HepG2 (cell line): Measurements from ENCODE around the gene RABGEF1. TPM values are rescaled to one million over a fixed set of nuclear protein-coding genes. Genes with fewer than 3 reads are reported as not detected.
"Not testable (repeated sequence)": the region's sequence is repeated elsewhere in the genome, so short reads cannot be mapped to it uniquely, and the experiment has no call there.

ENCODE experiments used
- ATAC-seq: fragments of 200-7000 bp; cut with Tn5 transposase; 3 replicates; pipeline ENCODE4 v1.9.1; 2020; ENCODE audit warnings: mild to moderate bottlenecking, moderate library complexity
- BruUV-seq: library from RNA; stranded (reverse); fragments of 400-500 nt; replicated peaks from 2 replicates; lab custom pipeline; 2021; lab: Mats Ljungman, UMichigan
- CTCF ChIA-PET: fragments of 300-600 bp; formaldehyde crosslinking; extraction: SDS; loops from one replicate; lab custom pipeline; 2021; ENCODE audit warnings: low total read pairs, inconsistent platforms, low intra/inter-chr PET ratio; lab: Yijun Ruan, JAX
- POLR2A ChIA-PET: fragments of 350-600 bp; sonication (Branson Sonifier 250); formaldehyde crosslinking; loops from one replicate; lab custom pipeline; 2020; ENCODE audit warnings: antibody characterized with exemption, inconsistent platforms; lab: Yijun Ruan, JAX
- DNase-seq: peaks from one replicate; pipeline ENCODE4 v3.0.0-alpha.2; 2015; ENCODE audit warnings: low spot score
- FAIRE-seq: peaks from 3 replicates; lab custom pipeline; 2011; peaks lifted over from hg19 to GRCh38; lab: Jason Lieb, UNC
- H2AFZ ChIP-seq: one replicate; pipeline ENCODE4 v1.6.1; 2011; ENCODE audit warnings: low read length, inconsistent platforms
- H3K27ac ChIP-seq: fragments of 300-600 bp; 3 replicates; pipeline ENCODE4 v1.8.0; 2011; ENCODE audit warnings: mixed run types, mild to moderate bottlenecking, mixed read lengths, low read length, inconsistent platforms; ENCODE audit not compliant: insufficient read depth; ENCODE audit errors: extremely low read length
- H3K27me3 ChIP-seq, 2 experiments: fragments of 200-600 bp in 1 of 2; 2 replicates in 1 of 2; 3 replicates in 1 of 2; pipeline versions ENCODE4 v1.6.0 to v1.8.0; 2011; ENCODE audit warnings: low read length in 2 of 2, mild to moderate bottlenecking in 2 of 2, moderate library complexity in 2 of 2, inconsistent platforms in 1 of 2; ENCODE audit not compliant: insufficient read depth in 2 of 2, control insufficient read depth in 1 of 2
- H3K36me3 ChIP-seq, 2 experiments: fragments of 200-600 bp in 1 of 2; replicated peaks in 1 of 2; 2 replicates in 1 of 2; 3 replicates in 1 of 2; pipeline versions ENCODE4 v1.5.1 to v1.8.0; 2011; ENCODE audit warnings: low read length in 2 of 2, inconsistent platforms in 1 of 2; ENCODE audit not compliant: insufficient read depth in 2 of 2, control insufficient read depth in 1 of 2
- H3K4me1 ChIP-seq: 2 replicates; pipeline ENCODE4 v1.5.1; 2012; ENCODE audit warnings: low read length, inconsistent platforms; ENCODE audit not compliant: insufficient read depth
- H3K4me2 ChIP-seq: 2 replicates; pipeline ENCODE4 v1.6.0; 2011; ENCODE audit warnings: low read depth, low read length, inconsistent platforms
- H3K4me3 ChIP-seq, 3 experiments: fragments of 200-600 bp in 1 of 3; sonication (generic), shearing (Covaris generic) in 1 of 3; replicated peaks in 1 of 3; 2 replicates each; pipeline ENCODE4 v1.5.1; 2011 to 2016; ENCODE audit warnings: low read length in 3 of 3, inconsistent platforms in 2 of 3, low read depth in 2 of 3, mild to moderate bottlenecking in 2 of 3, control low read depth in 1 of 3, mixed read lengths in 1 of 3; ENCODE audit not compliant: insufficient read depth in 1 of 3
- H3K79me2 ChIP-seq: one replicate; pipeline ENCODE4 v1.6.1; 2011; ENCODE audit warnings: low read length, inconsistent platforms; ENCODE audit not compliant: insufficient read depth
- H3K9ac ChIP-seq: 2 replicates; pipeline ENCODE4 v1.6.0; 2011; ENCODE audit warnings: mild to moderate bottlenecking, low read depth, low read length, inconsistent platforms; ENCODE audit not compliant: insufficient read depth
- H3K9me3 ChIP-seq: 2 replicates; pipeline ENCODE4 v1.5.1; 2012; ENCODE audit warnings: mild to moderate bottlenecking, low read length
- H4K20me1 ChIP-seq: 2 replicates; pipeline ENCODE4 v1.6.0; 2011; ENCODE audit warnings: inconsistent platforms, mild to moderate bottlenecking, low read length, moderate library complexity; ENCODE audit not compliant: insufficient read depth
- SP2 ChIP-seq: sonication (generic); formaldehyde crosslinking; IDR thresholded peaks from 2 replicates; pipeline ENCODE4 v1.5.1; 2020; ENCODE audit warnings: mild to moderate bottlenecking, missing genetic modification reagents
- ZNF607 ChIP-seq: sonication (generic); formaldehyde crosslinking; IDR thresholded peaks from 2 replicates; pipeline ENCODE4 v1.5.1; 2020; ENCODE audit warnings: missing genetic modification reagents, mild to moderate bottlenecking, borderline replicate concordance
- WGBS: methylation state at CpG from one replicate; pipeline ENCODE4 v1.1.6; 2017; ENCODE audit warnings: low lambda C conversion rate; 5-methylcytosine and 5-hydroxymethylcytosine counted together
- in situ Hi-C: cut with HindIII; loops from 2 replicates; pipeline ENCODE4 v1.10.0; 2017; ENCODE audit warnings: low pct_unique_long_range_greater_than_20kb; ENCODE audit not compliant: extremely low pct_ligation_motif_present
- intact Hi-C: fragments of 100-400 bp; cut with micrococcal nuclease; formaldehyde crosslinking; loops from one replicate; pipeline ENCODE4 v1.10.0; 2022; ENCODE audit not compliant: unreplicated experiment
- polyA plus RNA-seq, 8 experiments: library from polyadenylated mRNA; depleted of rRNA in 3 of 8; stranded (reverse) in 7 of 8; unstranded in 1 of 8; fragments of >200 nt; fragmentation: Illumina TruSeq in 4 of 8; extraction: Trizol in 4 of 8; gene quantifications; 2 replicates each; pipeline versions ENCODE4 v1.2.1 to v1.2.3, GENCODE V29; 2011 to 2016; ENCODE audit warnings: low read depth in 4 of 8, missing spikeins in 1 of 8, mixed read lengths in 1 of 8; ENCODE audit not compliant: insufficient read depth in 1 of 8
- total RNA-seq, 5 experiments: library from RNA; depleted of rRNA; stranded (reverse); fragments of >200 nt; fragmentation: Illumina TruSeq; extraction: Trizol; gene quantifications; 2 replicates each; pipeline ENCODE4 v1.2.3, GENCODE V29; 2016; ENCODE audit warnings: low read depth in 1 of 5
- TF ChIP-seq, protein P1 (sequence below): sonication (generic); formaldehyde crosslinking; IDR thresholded peaks from 2 replicates; pipeline ENCODE4 v1.4.0; 2020; ENCODE audit warnings: missing genetic modification reagents, borderline replicate concordance

Gene RABGEF1
- total and polyA plus RNA-seq, 2 of the 13 experiments (the other 11 are each of a cell fraction or from before 2014, with no cell fraction given) = 22.7 to 35.3 TPM

DNA sequence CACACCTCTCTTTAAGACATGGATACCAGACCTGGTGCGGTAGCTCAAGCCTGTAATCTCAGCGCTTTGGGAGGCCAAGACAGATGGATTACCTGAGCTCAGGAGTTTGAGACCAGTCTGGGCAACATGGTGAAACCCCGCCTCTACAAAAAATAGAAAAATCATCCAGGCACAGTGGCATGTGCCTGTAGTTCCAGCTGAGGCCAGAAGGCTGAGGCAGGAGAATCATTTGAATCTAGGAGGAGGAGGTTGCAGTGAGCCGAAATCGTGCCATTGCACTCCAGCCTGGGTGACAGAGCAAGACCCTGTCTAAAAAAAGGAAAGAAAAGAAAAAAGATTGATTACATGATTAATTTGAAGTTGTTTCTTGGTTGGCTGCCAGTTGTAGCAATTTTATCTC, 35.9 kb downstream of the RABGEF1 start:
- H3K27me3 ChIP-seq, H3K9me3 ChIP-seq, H2AFZ ChIP-seq, H3K4me3 ChIP-seq, CTCF ChIA-PET, H4K20me1 ChIP-seq, BruUV-seq, intact Hi-C loops, H3K9ac ChIP-seq: not testable (repeated sequence)
- TF ChIP-seq, protein P1, sequence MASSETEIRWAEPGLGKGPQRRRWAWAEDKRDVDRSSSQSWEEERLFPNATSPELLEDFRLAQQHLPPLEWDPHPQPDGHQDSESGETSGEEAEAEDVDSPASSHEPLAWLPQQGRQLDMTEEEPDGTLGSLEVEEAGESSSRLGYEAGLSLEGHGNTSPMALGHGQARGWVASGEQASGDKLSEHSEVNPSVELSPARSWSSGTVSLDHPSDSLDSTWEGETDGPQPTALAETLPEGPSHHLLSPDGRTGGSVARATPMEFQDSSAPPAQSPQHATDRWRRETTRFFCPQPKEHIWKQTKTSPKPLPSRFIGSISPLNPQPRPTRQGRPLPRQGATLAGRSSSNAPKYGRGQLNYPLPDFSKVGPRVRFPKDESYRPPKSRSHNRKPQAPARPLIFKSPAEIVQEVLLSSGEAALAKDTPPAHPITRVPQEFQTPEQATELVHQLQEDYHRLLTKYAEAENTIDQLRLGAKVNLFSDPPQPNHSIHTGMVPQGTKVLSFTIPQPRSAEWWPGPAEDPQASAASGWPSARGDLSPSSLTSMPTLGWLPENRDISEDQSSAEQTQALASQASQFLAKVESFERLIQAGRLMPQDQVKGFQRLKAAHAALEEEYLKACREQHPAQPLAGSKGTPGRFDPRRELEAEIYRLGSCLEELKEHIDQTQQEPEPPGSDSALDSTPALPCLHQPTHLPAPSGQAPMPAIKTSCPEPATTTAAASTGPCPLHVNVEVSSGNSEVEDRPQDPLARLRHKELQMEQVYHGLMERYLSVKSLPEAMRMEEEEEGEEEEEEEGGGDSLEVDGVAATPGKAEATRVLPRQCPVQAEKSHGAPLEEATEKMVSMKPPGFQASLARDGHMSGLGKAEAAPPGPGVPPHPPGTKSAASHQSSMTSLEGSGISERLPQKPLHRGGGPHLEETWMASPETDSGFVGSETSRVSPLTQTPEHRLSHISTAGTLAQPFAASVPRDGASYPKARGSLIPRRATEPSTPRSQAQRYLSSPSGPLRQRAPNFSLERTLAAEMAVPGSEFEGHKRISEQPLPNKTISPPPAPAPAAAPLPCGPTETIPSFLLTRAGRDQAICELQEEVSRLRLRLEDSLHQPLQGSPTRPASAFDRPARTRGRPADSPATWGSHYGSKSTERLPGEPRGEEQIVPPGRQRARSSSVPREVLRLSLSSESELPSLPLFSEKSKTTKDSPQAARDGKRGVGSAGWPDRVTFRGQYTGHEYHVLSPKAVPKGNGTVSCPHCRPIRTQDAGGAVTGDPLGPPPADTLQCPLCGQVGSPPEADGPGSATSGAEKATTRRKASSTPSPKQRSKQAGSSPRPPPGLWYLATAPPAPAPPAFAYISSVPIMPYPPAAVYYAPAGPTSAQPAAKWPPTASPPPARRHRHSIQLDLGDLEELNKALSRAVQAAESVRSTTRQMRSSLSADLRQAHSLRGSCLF (CRISPR knock-in tag) = 0 out of 2 replicates have a peak, but pooled peaks have one; percentile 41
- TF ChIP-seq ZNF607 (CRISPR knock-in tag) (0 out of 2 replicates have a peak, but pooled peaks have one; percentile 22), SP2 (CRISPR knock-in tag) (0 out of 2 replicates have a peak, but pooled peaks have one; percentile 29)
- peak; percentile 15 for FAIRE-seq
- Histone ChIP-seq H3K27ac (peak overlapping the region; percentile 35), H3K36me3 (peaks cover 7 to 45% of the 10 kb centered on the region in 2 experiments), H3K4me2 (peak overlapping the region; percentile 10; the same call in 1 of the 2 replicates), H3K4me1 (peaks cover 89% of the 10 kb centered on the region), H3K79me2 (peaks cover 51% of the 10 kb centered on the region)
- POLR2A ChIA-PET = interaction anchor here (0.6 to 3.4 kb wide), 3 partner anchors 36 to 122 kb away, joined by 3 to 14 read pairs (median 4); partner anchors contain the start of gene RABGEF1
- in situ Hi-C loops = loop anchor here (5.0 kb wide), 1 partner anchor 34 kb away; the partner anchor contains the start of gene RABGEF1
- 97% methylated on average over 5 of the region's 5 CpGs for WGBS
- ATAC-seq = peak; percentile 65
- peak; percentile 17 for DNase-seq
